ENCODE data around the gene CHCHD6.
"Not testable (repeated sequence)": the region's sequence is repeated elsewhere in the genome, so short reads cannot be mapped to it uniquely, and the experiment has no call there.

The CHCHD6 gene

DNA sequence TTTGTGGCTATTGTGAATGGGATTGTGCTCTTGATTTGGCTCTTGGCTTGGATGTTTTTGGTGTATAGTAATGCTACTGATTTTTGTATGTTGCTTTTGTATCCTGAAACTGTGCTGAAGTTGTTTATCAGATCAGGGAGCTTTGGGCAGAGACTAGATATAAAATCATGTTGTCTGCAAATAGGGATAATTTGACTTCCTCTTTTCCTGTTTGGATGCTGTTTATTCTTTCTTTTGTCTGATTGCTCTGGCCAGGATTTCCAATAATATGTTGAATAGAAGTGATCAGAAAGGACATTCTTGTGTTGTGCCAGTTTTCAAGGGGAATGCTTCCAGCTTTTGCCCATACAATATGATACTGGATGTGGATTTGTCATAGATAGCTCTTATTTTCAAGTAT lies 66.1 kb downstream of the CHCHD6 start:
- no peak for DNase-seq

DNA sequence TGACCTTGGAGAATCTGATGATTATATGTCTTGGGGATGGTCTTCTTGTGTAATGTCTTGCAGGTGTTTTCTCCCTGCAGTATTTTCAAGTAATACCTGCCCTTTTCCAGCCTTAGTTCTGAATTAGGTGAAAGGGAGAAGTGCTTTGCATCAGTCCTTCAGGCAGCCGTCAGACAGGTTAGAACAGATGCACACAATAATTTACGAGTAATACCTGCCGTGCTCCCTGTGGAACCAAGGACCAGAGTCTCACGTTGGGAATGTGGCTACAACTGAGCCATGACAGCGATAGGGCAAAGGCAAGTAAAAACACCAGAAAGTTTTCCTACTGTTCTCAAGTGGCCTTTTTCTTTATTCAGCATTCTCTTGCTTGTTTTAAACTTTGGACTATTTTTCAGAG lies 69.1 kb downstream of the CHCHD6 start:
- DNase-seq: no peak

DNA sequence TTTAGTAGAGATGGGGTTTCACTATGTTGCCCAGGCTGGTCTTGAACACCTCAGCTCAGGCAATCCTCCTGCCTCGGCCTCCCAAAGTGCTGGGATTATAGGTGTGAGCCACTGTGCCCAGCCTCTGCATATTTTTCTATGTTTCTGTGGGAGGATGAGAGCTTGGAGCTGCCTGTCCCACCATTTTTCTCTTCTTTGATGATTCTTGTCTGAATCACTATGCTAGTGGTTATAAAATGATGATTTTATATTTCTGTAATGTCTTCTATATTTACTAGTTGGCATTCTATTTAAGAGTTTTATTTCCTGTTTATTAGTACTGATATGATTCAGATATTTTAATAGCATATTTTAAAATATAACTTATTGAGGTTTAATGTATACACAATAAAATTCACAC lies 69.7 kb downstream of the CHCHD6 start:
- no peak for DNase-seq

DNA sequence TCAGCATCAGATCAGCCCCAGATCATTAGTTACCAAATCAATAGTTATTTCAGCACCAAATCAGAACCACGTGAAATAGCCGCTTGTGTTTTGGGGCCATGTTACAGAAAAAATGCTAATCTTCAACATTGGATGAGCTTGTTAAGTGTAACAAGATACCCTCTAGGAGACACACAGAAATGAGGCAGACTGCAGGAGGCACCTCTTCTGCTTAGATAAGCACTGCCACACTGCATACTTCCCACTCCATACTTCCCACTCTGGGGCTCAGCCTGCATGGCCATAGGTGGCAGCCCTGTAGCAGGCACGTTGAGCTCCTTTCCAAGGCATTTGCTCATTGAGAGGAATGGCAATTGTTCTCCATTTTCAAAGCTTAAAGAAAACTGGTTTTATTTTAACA lies 73.3 kb downstream of the CHCHD6 start:
- no peak for DNase-seq

DNA sequence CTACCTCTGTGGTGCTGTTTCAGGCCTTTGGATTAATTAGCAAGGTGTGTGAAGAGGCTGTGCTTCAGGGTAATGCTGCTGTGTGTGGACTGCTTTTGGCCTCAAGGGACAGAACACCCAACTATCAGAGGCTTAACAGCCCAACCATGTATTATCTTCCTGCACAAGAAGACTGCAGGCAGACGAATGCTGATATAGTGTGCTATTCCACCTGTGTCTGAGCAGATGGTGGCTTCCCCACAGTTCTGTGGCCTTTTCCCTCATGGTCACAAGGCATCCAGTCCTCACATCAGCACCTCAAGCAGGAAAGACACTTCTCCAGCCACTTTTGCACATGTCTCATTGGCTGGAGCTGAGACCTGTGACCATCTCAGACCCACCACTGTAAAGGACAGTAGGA lies 76.6 kb downstream of the CHCHD6 start:
- no peak for DNase-seq

DNA sequence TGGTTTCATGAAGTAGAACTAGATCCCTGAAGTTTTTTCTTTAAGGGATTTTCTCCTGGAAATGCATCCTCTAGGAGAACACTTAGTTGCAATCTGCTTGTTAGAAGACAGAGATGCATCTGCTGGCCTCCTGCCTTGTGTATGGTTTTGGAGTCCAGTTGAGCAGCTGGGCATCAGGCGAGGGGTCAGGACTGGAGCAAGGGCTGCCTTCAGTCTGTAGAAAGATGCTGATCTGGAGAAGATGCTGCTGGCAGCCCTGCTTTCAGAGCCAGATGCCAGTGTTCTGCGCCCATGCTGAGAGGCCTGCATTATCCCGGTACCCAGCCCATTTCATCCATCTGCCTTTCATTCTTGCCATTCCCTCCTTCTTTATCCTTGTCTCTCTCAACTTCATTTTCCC lies 77.4 kb downstream of the CHCHD6 start:
- DNase-seq: no peak

DNA sequence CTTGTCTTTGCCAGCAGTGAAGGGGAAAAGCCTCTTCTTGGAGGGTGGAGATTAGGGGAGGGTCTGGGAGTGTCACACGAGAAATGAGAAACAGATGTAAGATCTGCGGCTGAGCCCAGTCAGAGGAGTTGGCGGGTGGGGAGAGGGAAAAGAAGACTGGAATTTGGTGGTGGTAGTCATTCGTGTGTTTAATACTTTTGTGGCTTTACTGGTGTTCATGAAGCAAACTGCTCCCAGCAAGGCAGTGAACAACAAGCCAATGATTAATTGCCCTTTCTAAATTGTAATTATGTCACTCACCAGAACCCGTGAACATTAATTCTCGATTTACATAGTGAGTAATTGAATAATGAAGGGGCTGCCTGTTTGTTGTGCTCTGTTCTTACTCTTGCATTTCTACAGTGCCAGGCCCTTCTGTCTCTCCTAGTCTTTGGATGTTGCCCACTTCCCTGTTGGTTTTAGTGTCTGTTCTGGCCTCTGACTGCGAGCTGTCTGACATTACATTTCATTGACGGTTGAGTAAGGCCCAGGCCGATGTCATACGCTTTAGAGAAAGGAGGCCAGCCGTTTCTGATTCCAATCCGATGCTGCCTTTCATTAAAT lies 78.0 kb downstream of the CHCHD6 start:
- DNase-seq: no peak

DNA sequence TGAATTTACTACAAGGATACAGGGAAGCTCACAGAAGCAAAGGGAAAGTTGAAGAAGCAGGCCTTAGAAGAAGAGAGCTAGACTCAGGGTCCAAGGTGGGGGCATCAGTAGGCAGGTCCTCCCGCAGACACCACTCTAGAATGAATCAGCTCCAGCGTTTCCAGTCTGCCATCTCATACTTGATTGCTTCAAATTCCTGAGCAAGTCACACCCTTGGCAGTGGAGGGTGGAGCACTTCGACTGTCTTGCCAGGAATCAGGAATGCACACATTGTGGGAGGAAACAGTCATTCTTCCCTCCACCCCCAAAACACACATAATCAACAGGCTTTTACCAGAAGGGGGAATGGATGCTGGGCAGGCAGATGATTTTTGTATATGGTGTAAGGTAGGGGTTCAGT lies 78.5 kb downstream of the CHCHD6 start:
- DNase-seq: no peak

DNA sequence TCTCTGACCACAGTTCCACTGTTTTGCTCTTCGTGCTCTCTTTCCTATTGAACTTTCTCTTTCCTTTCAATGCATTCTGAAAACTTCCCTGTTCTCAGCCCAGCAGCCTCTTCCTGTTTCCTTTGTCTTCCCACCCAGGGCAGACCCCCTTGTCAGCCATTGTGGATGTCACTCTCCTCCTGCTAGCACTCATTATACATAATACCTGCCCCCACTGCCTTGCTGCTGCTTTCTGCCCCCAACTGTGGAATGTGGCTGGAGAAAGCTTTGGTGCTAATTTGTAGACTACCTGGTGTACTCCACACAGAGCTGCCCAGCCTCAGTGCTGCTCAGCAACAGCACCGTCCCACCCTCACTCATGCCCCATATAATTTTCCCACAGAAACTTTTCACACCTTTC lies 80.2 kb downstream of the CHCHD6 start:
- no peak for DNase-seq

DNA sequence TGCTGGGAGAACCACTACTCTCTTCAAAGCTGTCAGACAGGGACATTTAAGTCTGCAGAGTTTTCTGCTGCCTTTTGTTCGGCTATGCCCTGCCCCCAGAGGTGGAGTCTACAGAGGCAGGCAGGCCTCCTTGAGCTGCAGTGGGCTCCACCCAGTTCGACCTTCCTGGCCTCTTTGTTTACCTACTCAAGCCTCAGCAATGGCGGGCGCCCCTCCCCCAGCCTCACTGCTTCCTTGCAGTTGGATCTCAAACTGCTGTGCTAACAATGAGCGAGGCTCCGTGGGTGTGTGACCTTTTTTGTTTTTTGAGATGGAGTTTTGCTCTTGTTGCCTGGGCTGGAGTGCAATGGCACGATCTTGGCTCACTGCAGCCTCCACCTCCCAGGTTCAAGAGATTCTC lies 87.3 kb downstream of the CHCHD6 start:
- DNase-seq: not testable (repeated sequence)

DNA sequence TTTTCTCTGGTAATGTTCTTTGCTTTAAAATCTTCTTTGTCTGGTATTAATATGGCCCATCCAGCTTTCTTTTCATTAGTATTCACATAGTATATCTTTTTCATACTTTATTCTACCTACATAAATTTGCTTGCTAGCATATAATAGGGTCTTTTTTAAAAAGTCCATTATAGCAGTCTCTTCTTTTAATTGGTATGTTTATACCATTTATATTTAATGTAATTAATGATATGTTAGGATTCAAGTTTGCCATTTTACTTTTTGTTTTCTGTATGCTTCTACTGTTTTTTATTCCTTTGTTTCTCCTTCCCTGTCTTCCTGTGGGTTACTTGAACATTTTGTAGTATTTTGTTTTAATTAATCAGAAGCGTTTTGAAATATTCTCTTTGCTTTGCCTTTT lies 89.0 kb downstream of the CHCHD6 start:
- DNase-seq: no peak

DNA sequence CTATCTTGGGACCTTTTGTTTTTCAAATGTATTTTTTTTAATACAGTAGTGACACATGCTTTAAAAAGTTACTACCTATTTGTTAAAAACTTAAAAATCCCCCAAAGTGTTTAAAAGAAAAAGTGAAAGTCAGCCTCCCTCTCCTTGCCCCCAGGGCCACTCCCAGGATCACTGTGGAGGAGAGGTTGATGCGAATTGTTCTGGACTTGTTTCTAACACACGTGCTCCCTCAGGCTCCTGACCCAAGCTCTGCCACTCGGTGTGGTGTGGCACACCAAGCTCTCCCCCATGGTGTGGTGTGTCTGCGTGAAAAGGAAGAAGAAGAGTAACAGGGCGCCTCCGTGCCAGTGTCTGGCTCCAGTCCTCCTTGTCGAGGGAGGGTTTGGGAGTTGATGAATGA lies 93.5 kb downstream of the CHCHD6 start:
- no peak for DNase-seq

DNA sequence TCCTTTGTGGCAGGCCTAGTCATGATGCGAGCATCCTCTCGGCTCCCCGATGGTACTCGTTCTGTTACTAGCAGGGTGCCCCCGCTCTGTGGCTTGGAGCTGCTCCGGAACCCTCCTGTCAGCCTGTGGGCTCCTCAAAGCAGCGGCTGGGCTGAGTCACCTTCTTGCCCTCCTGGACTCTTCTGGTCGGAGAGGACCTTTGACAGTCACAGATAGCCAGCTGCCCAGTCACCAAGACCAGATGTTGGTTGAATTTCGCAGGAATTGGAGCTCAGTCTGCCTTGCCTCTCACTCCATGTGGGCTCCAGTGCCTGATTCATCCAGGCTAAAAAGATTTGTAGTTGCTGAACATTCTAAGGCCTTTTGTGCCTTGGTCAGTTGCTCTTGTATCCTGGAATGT lies 94.5 kb downstream of the CHCHD6 start:
- no peak for DNase-seq

DNA sequence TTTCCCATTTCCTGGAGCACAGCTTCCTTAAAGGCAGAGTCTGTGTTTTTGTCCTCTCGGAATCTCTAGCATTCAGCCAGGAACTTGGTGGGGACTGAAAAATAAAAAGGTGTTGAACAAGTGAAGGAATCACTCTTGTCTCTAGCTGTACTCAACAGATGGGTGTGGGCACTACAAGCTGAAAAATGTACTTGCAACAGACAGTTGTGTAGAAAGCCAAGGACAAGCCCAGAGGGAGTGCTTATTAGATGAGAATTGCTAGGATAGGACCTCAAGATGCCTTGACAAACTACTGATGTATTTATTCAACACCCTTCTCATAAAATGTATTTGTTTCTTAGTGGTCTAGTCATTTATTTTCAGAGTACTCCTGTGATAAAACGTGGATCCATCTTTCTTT lies 95.1 kb downstream of the CHCHD6 start:
- no peak for DNase-seq

DNA sequence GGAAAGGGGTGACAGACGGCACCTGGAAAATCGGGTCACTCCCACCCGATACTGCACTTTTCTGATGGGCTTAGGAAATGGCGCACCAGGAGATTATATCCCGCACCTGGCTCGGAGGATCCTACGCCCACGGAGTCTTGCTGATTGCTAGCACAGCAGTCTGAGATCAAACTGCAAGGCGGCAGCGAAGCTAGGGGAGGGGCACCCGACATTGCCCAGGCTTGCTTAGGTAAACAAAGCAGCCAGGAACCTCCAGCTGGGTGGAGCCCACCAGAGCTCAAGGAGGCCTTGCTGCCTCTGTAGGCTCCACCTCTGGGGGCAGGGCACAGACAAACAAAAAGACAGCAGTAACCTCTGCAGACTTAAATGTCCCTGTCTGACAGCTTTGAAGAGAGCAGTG lies 97.3 kb downstream of the CHCHD6 start:
- not testable (repeated sequence) for DNase-seq

DNA sequence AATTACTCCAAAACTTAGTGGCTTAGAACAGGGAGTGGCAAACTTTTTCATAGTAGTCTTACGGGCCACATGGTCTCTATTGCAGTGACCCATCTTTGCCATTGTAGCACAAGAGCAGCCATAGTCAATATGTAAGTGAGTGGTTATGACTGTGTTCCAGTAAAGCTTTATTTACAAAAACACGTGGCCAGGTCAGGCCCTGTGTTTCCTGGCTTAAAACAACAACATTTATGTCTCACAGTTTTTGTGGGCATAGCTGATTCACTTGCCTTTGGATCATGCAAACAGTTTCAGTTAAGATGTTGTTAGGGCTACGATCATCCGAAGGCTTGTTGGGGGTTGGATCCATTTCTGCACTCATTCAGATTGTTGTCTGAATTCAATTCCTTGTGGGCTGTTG lies 103.8 kb downstream of the CHCHD6 start:
- DNase-seq: no peak

DNA sequence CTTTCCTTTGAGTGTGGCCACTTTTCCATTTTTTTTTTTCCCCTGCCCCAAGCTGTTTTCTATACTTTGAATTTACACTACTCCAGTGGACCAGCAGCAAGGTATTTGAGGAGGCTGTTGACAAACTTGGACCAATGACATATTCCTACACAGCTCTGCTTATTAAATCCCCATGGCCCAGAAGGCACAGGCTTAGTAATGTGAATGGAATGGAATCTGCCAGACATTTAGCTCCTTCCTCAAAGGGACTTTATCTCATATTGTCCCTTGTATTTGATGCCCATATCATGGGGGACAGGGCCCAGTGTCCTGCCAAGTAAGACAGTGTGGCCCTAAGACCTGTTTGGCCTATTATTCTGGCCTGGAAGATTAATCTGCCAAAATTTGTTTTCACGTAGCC lies 107.5 kb downstream of the CHCHD6 start:
- DNase-seq: no peak

DNA sequence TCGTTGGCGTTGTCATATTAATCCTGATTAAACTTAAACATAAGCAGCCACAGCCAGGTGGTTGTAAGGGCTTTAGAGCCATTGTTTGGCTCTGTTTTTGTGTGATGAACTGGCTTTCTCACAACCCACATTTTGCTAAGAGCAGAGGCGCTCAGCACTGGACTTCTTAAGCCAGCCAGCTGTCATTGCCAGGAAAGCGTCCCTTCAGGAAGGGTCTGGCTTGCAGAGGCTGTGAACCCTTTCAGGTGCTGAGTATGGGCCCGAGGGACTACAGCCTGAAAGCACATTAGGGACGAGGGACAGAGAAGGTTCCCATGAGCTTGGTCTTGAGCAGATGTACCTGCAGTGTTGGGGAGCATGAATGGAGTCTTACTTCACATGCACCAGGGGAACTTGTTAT lies 112.3 kb downstream of the CHCHD6 start:
- no peak for DNase-seq

DNA sequence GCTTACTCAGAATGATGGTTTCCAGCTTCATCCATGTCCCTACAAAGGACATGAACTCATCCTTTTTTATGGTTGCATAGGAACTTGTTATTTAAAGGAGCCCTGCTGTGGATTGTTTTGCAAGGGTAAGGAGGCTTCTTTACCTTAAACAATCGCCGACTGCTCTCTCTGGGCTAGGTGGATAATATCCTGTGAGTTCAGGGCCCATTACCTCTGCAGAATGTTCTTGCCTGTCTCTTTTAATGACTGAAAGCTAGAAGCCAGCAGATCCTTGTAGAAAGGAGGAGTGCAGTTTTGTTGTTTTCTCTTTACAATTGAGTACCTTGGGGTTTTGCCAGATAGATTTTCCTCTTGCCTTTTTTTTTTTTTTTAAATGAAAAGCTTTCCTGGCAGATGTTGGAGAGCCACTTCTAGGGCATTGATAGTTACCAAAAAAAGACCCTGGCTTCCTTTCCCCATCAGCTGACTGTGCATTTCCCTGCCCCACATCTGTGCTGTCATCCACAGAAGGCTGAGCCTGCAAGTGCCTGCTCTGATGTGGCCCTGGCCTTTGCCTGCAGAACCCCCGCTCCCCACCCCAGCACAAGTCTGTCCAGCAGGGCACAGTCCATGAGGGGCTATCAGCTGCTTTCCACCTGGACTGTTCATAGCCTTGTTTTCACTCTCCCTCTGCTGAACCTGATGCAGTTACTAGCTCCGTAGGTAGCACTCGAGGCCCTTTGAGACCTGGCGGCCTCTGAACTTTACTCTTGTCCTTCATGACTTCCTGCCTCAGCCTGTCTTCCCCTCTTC lies 113.1 kb downstream of the CHCHD6 start:
- no peak for DNase-seq

DNA sequence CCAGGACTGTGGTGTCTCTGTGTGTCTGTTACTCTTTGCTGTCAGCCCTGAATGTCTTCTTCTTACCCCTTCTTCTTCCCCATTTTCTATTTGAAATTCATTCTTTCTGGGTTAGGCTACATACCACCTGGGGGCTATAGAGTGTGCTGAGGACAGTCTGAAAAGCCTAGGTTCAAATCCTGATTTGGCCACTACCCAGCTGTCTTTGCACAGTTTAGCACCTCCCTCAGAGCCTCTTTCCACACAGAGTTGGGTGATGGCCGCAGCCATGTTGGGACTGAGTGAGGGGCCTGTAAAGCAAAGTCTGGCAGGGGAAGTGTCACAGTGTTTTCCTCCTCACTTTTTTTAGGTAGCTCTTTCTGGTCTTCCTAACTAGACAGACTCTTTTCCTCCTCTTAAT lies 113.7 kb downstream of the CHCHD6 start:
- DNase-seq: no peak

DNA sequence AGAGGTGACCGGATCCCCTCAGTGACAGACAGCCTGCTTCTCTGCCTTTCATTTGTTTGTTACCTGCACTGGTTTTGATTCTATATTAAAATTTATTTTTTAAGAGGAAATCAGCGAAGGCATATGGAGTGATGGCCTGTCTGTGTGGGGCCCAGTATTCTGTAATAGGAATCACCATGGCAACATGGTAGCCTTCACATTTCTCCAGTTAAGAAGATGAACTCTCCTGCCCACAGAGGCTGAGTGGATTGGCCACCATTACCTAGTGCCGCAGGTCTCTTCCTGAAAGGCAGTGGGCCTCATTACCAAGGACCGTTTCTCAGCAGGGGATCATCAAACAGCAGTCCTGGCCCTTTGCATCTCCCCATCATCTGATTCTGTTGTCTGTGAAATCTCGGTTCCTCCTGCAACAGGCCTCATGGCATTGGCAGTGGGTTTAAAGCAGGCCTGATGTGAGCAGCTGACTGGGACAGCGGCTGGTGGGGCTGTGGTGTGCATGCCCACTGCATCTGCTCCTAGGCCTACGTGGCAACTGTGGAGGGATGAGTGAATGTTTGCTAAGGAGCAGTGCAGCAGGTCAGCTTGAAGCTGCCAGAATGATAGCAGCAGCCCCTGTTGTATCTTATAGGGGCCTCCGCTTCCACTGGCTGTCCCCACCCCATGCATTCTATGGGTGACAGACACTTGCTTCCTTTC lies 114.5 kb downstream of the CHCHD6 start:
- no peak for DNase-seq

DNA sequence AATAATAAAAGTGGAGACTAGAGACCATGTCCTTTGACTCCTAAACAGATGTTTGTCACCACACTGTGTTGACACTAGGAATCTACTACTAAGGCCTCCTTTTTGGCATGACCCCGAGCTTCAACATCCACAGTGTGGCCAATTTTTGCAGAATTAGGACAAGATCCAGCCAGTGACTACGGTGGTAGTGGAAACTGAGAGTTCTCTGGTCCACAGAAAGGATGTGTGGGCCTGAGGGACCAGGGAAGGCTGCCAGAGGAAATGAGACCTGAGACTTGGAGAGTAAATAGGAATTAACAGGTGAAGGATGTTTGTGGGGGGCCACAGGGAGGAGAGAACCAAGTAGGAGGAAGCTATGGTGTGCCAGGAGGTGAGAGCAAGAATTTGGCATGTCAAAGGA lies 122.7 kb downstream of the CHCHD6 start:
- no peak for DNase-seq

DNA sequence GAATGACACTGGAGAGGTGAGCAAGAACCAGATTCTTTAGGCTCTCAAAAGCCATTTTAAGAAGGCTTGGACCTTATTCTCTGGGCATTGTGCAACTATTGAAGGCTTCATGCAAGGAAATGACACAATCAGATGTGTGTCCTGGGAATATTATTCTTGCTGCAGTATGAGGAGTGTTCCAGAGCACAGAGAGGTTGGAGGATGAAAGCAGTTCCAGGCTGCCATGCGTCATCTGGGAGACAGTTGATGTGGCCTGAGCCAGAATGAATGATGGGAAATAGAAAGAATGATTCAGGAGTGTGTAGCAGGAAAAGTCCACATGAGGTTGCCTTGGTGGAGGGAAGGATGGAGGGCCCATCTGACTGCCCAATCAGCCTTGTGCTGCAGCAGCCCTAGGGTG lies 123.1 kb downstream of the CHCHD6 start:
- no peak for DNase-seq

DNA sequence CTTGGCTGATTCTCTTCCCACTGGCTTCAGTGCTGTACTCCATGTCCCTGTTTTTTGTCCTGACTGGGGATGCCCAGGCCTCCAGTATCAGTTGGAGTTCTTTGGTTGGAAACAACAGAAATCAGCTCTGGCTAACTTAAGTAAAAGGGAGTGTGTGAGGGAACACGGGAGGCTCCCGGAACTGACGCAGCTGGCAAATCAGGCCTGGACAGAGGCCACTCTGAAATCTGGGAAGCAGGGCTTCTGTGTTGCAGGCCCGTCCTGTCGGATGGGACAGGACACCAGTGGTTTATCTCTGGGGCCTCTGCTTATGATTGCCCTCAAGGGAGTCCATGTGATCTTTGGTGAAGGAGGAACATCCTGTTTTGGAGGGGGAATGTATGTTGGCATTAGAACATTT lies 124.3 kb downstream of the CHCHD6 start:
- no peak for DNase-seq
